ENCODE measurements around the gene UCKL1.

DNA sequence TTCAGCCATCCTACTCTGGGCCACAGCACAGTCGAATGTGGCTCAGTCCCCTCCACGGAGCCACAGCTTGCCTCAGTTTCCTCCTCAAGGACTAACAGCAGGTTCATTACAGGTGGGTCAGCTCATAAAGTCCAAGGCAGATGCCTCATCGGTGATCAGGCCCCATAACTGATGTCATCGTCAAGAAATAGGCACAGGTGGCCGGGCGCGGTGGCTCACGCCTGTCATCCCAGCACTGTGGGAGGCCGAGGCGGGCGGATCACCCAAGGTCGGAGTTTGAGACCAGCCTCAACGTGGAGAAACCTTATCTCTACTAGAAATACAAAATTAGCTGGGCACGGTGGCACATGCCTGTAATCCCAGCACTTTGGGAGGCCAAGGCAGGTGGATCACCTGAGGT, 3.4 kb downstream of the UCKL1 start:
- TF ChIP-seq, protein P1, sequence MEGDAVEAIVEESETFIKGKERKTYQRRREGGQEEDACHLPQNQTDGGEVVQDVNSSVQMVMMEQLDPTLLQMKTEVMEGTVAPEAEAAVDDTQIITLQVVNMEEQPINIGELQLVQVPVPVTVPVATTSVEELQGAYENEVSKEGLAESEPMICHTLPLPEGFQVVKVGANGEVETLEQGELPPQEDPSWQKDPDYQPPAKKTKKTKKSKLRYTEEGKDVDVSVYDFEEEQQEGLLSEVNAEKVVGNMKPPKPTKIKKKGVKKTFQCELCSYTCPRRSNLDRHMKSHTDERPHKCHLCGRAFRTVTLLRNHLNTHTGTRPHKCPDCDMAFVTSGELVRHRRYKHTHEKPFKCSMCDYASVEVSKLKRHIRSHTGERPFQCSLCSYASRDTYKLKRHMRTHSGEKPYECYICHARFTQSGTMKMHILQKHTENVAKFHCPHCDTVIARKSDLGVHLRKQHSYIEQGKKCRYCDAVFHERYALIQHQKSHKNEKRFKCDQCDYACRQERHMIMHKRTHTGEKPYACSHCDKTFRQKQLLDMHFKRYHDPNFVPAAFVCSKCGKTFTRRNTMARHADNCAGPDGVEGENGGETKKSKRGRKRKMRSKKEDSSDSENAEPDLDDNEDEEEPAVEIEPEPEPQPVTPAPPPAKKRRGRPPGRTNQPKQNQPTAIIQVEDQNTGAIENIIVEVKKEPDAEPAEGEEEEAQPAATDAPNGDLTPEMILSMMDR (IDR thresholded peaks at IDR 0.05), result no peak
- TF ChIP-seq POLR2A (IDR thresholded peaks at IDR 0.05), result no peak
